Measurements from ENCODE around the gene LGR4. TPM values are rescaled to one million over a fixed set of nuclear protein-coding genes. Genes with fewer than 3 reads are reported as not detected.

LGR4 gene
- total RNA-seq, 1 experiment from 2014 or later = 33.4 TPM

DNA sequence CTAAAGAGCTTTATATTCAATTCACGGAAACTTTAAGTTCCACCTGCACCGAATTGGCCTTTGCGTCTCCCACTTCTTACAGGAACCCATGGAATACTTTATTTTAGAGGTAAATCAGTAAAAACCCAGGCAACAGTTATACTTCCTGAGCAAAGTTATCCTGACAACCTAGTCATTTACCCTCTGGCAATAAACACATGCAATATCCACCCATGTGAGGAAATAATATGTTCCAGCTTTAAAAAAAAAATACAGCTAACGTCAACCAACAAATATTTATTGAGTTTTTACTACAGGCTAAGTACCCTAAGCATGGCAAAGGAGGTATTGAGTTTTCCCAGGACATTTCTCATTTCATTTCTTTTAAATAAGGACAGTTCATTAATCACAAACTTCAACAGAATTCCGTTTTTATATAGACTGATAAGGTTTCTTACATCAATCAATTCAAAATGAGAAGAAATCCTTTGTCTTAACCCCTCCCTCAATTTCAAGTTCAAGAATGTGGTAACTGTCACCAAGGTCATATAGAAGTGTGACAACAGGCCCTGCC lies 71.2 kb downstream of the LGR4 start:
- ChIA-PET POLR2A (ENCODE audit: unreplicated experiment) (no interaction called here), CTCF (interaction anchor here (0.5 kb wide), 1 partner anchor 268 kb away, joined by 3 read pairs; no protein-coding TSS in a partner anchor)
- BruUV-seq (replicated peaks) = no TSS peak
- Histone ChIP-seq H3K9me2 (ENCODE audit: insufficient read depth) (no peaks in the 10 kb centered on the region), H3K4me3 (peak overlapping the region; percentile 27; the same call in 1 of the 2 replicates), H3K27me3 (ENCODE audit: insufficient read depth, low read depth) (no peaks in the 10 kb centered on the region), H3K36me3 (ENCODE audit: low read depth) (no peaks in the 10 kb centered on the region), H3K4me2 (peak overlapping the region; percentile 72), H2AFZ (no peak overlapping the region), H3K9me3 (ENCODE audit: insufficient read depth, low read depth) (no peaks in the 10 kb centered on the region), H3K4me1 (replicated peaks; ENCODE audit: insufficient read depth) (peaks cover 52% of the 10 kb centered on the region), H3F3A (ENCODE audit: insufficient read depth, low read depth) (peaks cover 34% of the 10 kb centered on the region), H3K27ac (peak overlapping the region; percentile 85), H4K20me1 (ENCODE audit: insufficient read depth) (no peaks in the 10 kb centered on the region), H3K79me2 (ENCODE audit: low read depth) (peaks cover 34% of the 10 kb centered on the region)
- intact Hi-C loops (cut with micrococcal nuclease; ENCODE audit: unreplicated experiment) = no loop called here
- no peak for DNase-seq
- TF ChIP-seq EZH2 (IDR thresholded peaks at IDR 0.05; ENCODE audit: low read depth) = no peak
- TF ChIP-seq, protein P1, sequence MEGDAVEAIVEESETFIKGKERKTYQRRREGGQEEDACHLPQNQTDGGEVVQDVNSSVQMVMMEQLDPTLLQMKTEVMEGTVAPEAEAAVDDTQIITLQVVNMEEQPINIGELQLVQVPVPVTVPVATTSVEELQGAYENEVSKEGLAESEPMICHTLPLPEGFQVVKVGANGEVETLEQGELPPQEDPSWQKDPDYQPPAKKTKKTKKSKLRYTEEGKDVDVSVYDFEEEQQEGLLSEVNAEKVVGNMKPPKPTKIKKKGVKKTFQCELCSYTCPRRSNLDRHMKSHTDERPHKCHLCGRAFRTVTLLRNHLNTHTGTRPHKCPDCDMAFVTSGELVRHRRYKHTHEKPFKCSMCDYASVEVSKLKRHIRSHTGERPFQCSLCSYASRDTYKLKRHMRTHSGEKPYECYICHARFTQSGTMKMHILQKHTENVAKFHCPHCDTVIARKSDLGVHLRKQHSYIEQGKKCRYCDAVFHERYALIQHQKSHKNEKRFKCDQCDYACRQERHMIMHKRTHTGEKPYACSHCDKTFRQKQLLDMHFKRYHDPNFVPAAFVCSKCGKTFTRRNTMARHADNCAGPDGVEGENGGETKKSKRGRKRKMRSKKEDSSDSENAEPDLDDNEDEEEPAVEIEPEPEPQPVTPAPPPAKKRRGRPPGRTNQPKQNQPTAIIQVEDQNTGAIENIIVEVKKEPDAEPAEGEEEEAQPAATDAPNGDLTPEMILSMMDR (conservative IDR thresholded peaks at IDR 0.05) = no peak

DNA sequence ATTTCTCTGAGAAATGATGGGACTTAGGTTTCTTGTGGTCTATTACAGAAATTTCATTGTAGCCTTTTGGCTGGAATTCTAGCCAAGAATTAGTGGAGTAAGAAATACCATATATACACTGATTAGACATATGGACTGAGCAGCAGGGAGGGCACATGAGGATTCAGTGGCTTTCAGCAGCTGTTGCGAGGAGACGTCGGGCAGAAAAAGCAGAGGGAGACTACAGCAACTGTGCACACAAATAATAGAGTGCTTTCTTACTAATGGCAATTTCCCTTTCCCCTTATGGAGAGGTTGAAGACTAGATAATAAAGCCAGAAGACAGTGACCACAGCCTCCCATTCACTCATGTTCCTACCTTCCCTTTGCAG lies 74.2 kb downstream of the LGR4 start:
- H3K27me3 ChIP-seq (ENCODE audit: insufficient read depth, low read depth) = no peaks in the 10 kb centered on the region
- POLR2A ChIA-PET (ENCODE audit: unreplicated experiment) = interaction anchor here (0.7 kb wide), 1 partner anchor 66 kb away, joined by 4 read pairs; no protein-coding TSS in a partner anchor
- BruUV-seq (replicated peaks) = no TSS peak
- H3K27ac ChIP-seq = no peak overlapping the region
- no peak for TF ChIP-seq EZH2 (IDR thresholded peaks at IDR 0.05; ENCODE audit: low read depth)
- TF ChIP-seq, protein P1 (conservative IDR thresholded peaks at IDR 0.05) = no peak
- no peaks in the 10 kb centered on the region for H4K20me1 ChIP-seq (ENCODE audit: insufficient read depth)
- no peaks in the 10 kb centered on the region for H3K9me3 ChIP-seq (ENCODE audit: insufficient read depth, low read depth)
- CTCF ChIA-PET = no interaction called here
- intact Hi-C loops (cut with micrococcal nuclease; ENCODE audit: unreplicated experiment) = loop anchor here (10.0 kb wide), 1 partner anchor 184 kb away; no protein-coding TSS in a partner anchor
- DNase-seq = no peak
- no peak overlapping the region for H2AFZ ChIP-seq
- no peak overlapping the region for H3K4me3 ChIP-seq
- peaks cover 50% of the 10 kb centered on the region for H3F3A ChIP-seq (ENCODE audit: insufficient read depth, low read depth)
- peaks cover 82% of the 10 kb centered on the region for H3K4me1 ChIP-seq (replicated peaks; ENCODE audit: insufficient read depth)
- H3K79me2 ChIP-seq (ENCODE audit: low read depth) = peaks cover 43% of the 10 kb centered on the region
- H3K4me2 ChIP-seq = no peak overlapping the region
- no peaks in the 10 kb centered on the region for H3K36me3 ChIP-seq (ENCODE audit: low read depth)
- H3K9me2 ChIP-seq (ENCODE audit: insufficient read depth) = no peaks in the 10 kb centered on the region

DNA sequence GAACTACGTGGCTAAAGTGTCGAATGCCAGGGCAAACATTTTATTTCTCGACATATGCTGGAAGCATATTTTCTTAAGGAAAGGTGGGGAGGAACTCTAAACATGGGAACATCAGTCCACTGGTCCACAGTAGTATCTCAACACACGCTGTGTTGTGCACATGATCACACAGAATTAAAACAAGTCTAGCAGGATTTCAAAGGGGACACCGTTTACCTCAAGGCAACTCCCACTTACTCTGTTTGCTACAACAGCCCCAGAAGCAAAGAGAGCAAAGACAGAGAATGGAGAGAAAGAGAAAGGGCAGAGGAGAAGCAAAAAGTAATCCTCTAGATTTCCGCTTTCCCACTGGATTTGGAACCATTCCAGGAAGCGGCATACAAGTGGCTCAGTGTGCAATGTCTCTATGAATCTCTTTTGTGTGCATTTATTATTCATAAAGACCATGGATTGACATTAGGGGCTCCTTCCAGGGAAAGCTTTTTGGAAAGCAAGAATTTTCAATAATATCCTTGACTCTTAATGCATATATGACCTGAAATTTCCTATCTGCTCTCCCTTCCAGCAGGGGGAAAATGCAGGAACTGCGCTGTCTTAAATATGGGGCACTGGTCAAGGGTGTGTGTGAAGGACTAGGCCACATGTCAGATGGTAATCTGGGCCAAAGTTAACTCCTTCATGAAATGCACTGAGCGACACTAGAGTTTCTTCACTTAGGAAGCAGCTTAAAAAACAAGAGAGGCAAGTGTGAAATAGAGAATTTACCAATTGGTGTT lies 74.8 kb downstream of the LGR4 start:
- H3K4me2 ChIP-seq = no peak overlapping the region

More for the DNA sequence above, 74.8 kb downstream of the LGR4 start:
- Histone ChIP-seq H3K9me3 (ENCODE audit: insufficient read depth, low read depth) (no peaks in the 10 kb centered on the region), H4K20me1 (ENCODE audit: insufficient read depth) (no peaks in the 10 kb centered on the region), H3K79me2 (ENCODE audit: low read depth) (peaks cover 43% of the 10 kb centered on the region), H3K4me1 (replicated peaks; ENCODE audit: insufficient read depth) (peaks cover 82% of the 10 kb centered on the region), H3K36me3 (ENCODE audit: low read depth) (no peaks in the 10 kb centered on the region), H3K27me3 (ENCODE audit: insufficient read depth, low read depth) (no peaks in the 10 kb centered on the region), H3K9me2 (ENCODE audit: insufficient read depth) (no peaks in the 10 kb centered on the region), H3F3A (ENCODE audit: insufficient read depth, low read depth) (peaks cover 51% of the 10 kb centered on the region), H3K4me3 (no peak overlapping the region), H3K27ac (no peak overlapping the region), H2AFZ (no peak overlapping the region)
- no TSS peak for BruUV-seq (replicated peaks)
- ChIA-PET POLR2A (ENCODE audit: unreplicated experiment) (interaction anchor here (0.7 kb wide), 1 partner anchor 66 kb away, joined by 4 read pairs; no protein-coding TSS in a partner anchor), CTCF (no interaction called here)
- intact Hi-C loops (cut with micrococcal nuclease; ENCODE audit: unreplicated experiment) = loop anchor here (10.0 kb wide), 1 partner anchor 183 kb away; no protein-coding TSS in a partner anchor
- DNase-seq = no peak
- TF ChIP-seq, protein P1 (conservative IDR thresholded peaks at IDR 0.05) = no peak
- no peak for TF ChIP-seq EZH2 (IDR thresholded peaks at IDR 0.05; ENCODE audit: low read depth)

Measured in PC-9 (cell line).